MM.1S (cell line): Measurements from ENCODE around the gene PKD1L1.

Experiments
- EZH2phosphoT487 ChIP-seq: fragments of 300-600 bp; sonication (generic); IDR thresholded peaks from 2 replicates; pipeline ENCODE4 v1.6.1; 2018; ENCODE audit warnings: antibody characterized with exemption, low read length
- TF ChIP-seq, protein P1 (sequence below): fragments of 300-600 bp; sonication (generic); IDR thresholded peaks from 2 replicates; pipeline ENCODE4 v1.5.1; 2016; ENCODE audit warnings: antibody characterized with exemption, low read length, mixed read lengths

GRCh38 chr7:47944536-47945260 is 3.6 kb downstream of the PKD1L1 start:
- no peak for TF ChIP-seq EZH2phosphoT487
- TF ChIP-seq, protein P1, sequence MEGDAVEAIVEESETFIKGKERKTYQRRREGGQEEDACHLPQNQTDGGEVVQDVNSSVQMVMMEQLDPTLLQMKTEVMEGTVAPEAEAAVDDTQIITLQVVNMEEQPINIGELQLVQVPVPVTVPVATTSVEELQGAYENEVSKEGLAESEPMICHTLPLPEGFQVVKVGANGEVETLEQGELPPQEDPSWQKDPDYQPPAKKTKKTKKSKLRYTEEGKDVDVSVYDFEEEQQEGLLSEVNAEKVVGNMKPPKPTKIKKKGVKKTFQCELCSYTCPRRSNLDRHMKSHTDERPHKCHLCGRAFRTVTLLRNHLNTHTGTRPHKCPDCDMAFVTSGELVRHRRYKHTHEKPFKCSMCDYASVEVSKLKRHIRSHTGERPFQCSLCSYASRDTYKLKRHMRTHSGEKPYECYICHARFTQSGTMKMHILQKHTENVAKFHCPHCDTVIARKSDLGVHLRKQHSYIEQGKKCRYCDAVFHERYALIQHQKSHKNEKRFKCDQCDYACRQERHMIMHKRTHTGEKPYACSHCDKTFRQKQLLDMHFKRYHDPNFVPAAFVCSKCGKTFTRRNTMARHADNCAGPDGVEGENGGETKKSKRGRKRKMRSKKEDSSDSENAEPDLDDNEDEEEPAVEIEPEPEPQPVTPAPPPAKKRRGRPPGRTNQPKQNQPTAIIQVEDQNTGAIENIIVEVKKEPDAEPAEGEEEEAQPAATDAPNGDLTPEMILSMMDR: no peak
